IMR-90 (cell line): ENCODE data around the gene ZNF445. TPM values are rescaled to one million over a fixed set of nuclear protein-coding genes. Genes with fewer than 3 reads are reported as not detected.

Experiments used
- ATAC-seq: fragments of 200-7000 bp; cut with Tn5 transposase; 2 replicates; pipeline ENCODE4 v1.9.1; 2020; ENCODE audit warnings: low read depth, mild to moderate bottlenecking, moderate library complexity
- BruUV-seq: library from RNA; stranded (reverse); fragments of 400-500 nt; replicated peaks from 2 replicates; lab custom pipeline; 2021; lab: Mats Ljungman, UMichigan
- CTCF ChIA-PET: fragments of 300-600 bp; formaldehyde crosslinking; extraction: SDS; loops from one replicate; lab custom pipeline; 2021; ENCODE audit warnings: antibody characterized with exemption; lab: Yijun Ruan, JAX
- POLR2A ChIA-PET: fragments of 300-600 bp; sonication (Branson Sonifier 250); formaldehyde crosslinking; loops from one replicate; lab custom pipeline; 2022; ENCODE audit warnings: antibody characterized with exemption; ENCODE audit not compliant: unreplicated experiment; lab: Charles Lee
- DNase-seq: peaks from one replicate; pipeline ENCODE4 v3.0.0; 2013
- H2AFZ ChIP-seq: replicated peaks from 2 replicates; pipeline ENCODE3; 2013; ENCODE audit warnings: low read length, mild to moderate bottlenecking; ENCODE audit not compliant: poor library complexity
- H2AK5ac ChIP-seq: 2 replicates; pipeline ENCODE4 v1.6.1; 2013; ENCODE audit warnings: low read depth, low read length, inconsistent platforms
- H2AK9ac ChIP-seq: replicated peaks from 2 replicates; pipeline ENCODE3; 2013; ENCODE audit warnings: mild to moderate bottlenecking, low read depth, low read length, moderate library complexity; ENCODE audit not compliant: poor library complexity
- H2BK120ac ChIP-seq: 2 replicates; pipeline ENCODE4 v1.6.1; 2013; ENCODE audit warnings: low read depth, low read length, inconsistent platforms
- H2BK15ac ChIP-seq: 3 replicates; pipeline ENCODE4 v1.6.1; 2013; ENCODE audit warnings: low read depth, low read length, inconsistent platforms
- H2BK20ac ChIP-seq: 2 replicates; pipeline ENCODE4 v1.6.1; 2013; ENCODE audit warnings: low read depth, mild to moderate bottlenecking, inconsistent platforms, low read length, moderate library complexity
- H2BK5ac ChIP-seq: 2 replicates; pipeline ENCODE4 v1.6.1; 2013; ENCODE audit warnings: mild to moderate bottlenecking, low read depth, low read length, inconsistent platforms; ENCODE audit not compliant: poor library complexity, severe bottlenecking
- H3K14ac ChIP-seq: replicated peaks from 2 replicates; pipeline ENCODE4 v1.6.1; 2013; ENCODE audit warnings: low read depth, low read length, inconsistent platforms
- H3K18ac ChIP-seq: 2 replicates; pipeline ENCODE4 v1.6.1; 2013; ENCODE audit warnings: low read depth, low read length, control low read depth
- H3K23ac ChIP-seq: 2 replicates; pipeline ENCODE4 v1.6.1; 2013; ENCODE audit warnings: low read depth, low read length, inconsistent platforms
- H3K27ac ChIP-seq: 2 replicates; pipeline ENCODE4 v1.5.1; 2013; ENCODE audit warnings: mild to moderate bottlenecking, control low read depth, low read length; ENCODE audit not compliant: insufficient read depth
- H3K27me3 ChIP-seq: 2 replicates; pipeline ENCODE4 v1.6.1; 2013; ENCODE audit warnings: low read length; ENCODE audit not compliant: control insufficient read depth, insufficient read depth
- H3K36me3 ChIP-seq: 2 replicates; pipeline ENCODE4 v1.6.1; 2013; ENCODE audit warnings: low read length, mixed read lengths; ENCODE audit not compliant: control insufficient read depth, insufficient read depth
- H3K4ac ChIP-seq: 2 replicates; pipeline ENCODE4 v1.6.1; 2013; ENCODE audit warnings: low read depth, low read length, inconsistent platforms
- H3K4me1 ChIP-seq: 2 replicates; pipeline ENCODE4 v1.6.1; 2013; ENCODE audit warnings: low read length, mixed read lengths; ENCODE audit not compliant: control insufficient read depth, insufficient read depth
- H3K4me2 ChIP-seq: 2 replicates; pipeline ENCODE4 v1.6.1; 2013; ENCODE audit warnings: low read depth, mild to moderate bottlenecking, control low read depth, low read length, moderate library complexity
- H3K4me3 ChIP-seq: 2 replicates; pipeline ENCODE4 v1.5.1; 2013; ENCODE audit warnings: low read depth, mild to moderate bottlenecking, control low read depth, low read length, moderate library complexity; ENCODE audit not compliant: insufficient read depth
- H3K56ac ChIP-seq: 2 replicates; pipeline ENCODE4 v1.6.1; 2013; ENCODE audit warnings: low read length, inconsistent platforms; ENCODE audit not compliant: insufficient read depth; ENCODE audit errors: extremely low read depth
- H3K79me1 ChIP-seq, 2 experiments: 2 replicates each; pipeline ENCODE4 v1.6.1; 2013; ENCODE audit warnings: low read length in 2 of 2, inconsistent platforms in 1 of 2, low read depth in 1 of 2
- H3K9ac ChIP-seq: 2 replicates; pipeline ENCODE4 v1.6.1; 2013; ENCODE audit warnings: low read depth, low read length, control low read depth
- H3K9me1 ChIP-seq: 2 replicates; pipeline ENCODE4 v1.6.1; 2013; ENCODE audit warnings: low read length, inconsistent platforms; ENCODE audit not compliant: insufficient read depth
- H3K9me3 ChIP-seq: 2 replicates; pipeline ENCODE4 v1.6.1; 2013; ENCODE audit warnings: low read length; ENCODE audit not compliant: control insufficient read depth, insufficient read depth
- H4K20me1 ChIP-seq: 2 replicates; pipeline ENCODE4 v1.6.1; 2013; ENCODE audit warnings: low read length, inconsistent platforms; ENCODE audit not compliant: insufficient read depth
- H4K5ac ChIP-seq: 2 replicates; pipeline ENCODE4 v1.6.1; 2013; ENCODE audit warnings: mild to moderate bottlenecking, low read depth, low read length, control low read depth
- H4K8ac ChIP-seq, 2 experiments: 2 replicates each; pipeline ENCODE4 v1.6.1; 2013; ENCODE audit warnings: low read depth in 2 of 2, low read length in 2 of 2, control low read depth in 1 of 2, inconsistent platforms in 1 of 2
- H4K91ac ChIP-seq: 2 replicates; pipeline ENCODE4 v1.6.1; 2013; ENCODE audit warnings: low read depth, low read length, inconsistent platforms; ENCODE audit not compliant: insufficient read depth
- BHLHE40 ChIP-seq: fragments of 150-350 bp; IDR thresholded peaks from 2 replicates; pipeline ENCODE4 v1.6.1; 2016; ENCODE audit warnings: mild to moderate bottlenecking, low read depth, low read length
- CEBPB ChIP-seq: IDR thresholded peaks from 2 replicates; pipeline ENCODE4 v1.6.1; 2012; ENCODE audit warnings: low read depth, low read length, improper control_type of control experiment
- CHD1 ChIP-seq: IDR thresholded peaks from 2 replicates; pipeline ENCODE4 v1.6.1; 2012; ENCODE audit warnings: low read depth, low read length, improper control_type of control experiment
- CTCF ChIP-seq: conservative IDR thresholded peaks from 2 replicates; pipeline ENCODE4 v1.5.1; 2012; ENCODE audit warnings: mild to moderate bottlenecking, low read depth, low read length, improper control_type of control experiment
- ELK1 ChIP-seq: fragments of 150-350 bp; IDR thresholded peaks from 2 replicates; pipeline ENCODE4 v1.6.1; 2016; ENCODE audit warnings: low read depth, mild to moderate bottlenecking, low read length, moderate library complexity, borderline replicate concordance
- FOS ChIP-seq: fragments of 150-350 bp; IDR thresholded peaks from 2 replicates; pipeline ENCODE4 v1.6.1; 2016; ENCODE audit warnings: low read depth, low read length
- MAFK ChIP-seq: IDR thresholded peaks from 2 replicates; pipeline ENCODE4 v1.6.1; 2012; ENCODE audit warnings: low read depth, low read length, improper control_type of control experiment
- MAZ ChIP-seq: IDR thresholded peaks from 2 replicates; pipeline ENCODE4 v1.6.1; 2012; ENCODE audit warnings: low read depth, mild to moderate bottlenecking, low read length, improper control_type of control experiment, moderate library complexity, borderline replicate concordance
- MXI1 ChIP-seq: IDR thresholded peaks from 2 replicates; pipeline ENCODE4 v1.6.1; 2012; ENCODE audit warnings: low read depth, mild to moderate bottlenecking, low read length, moderate library complexity, borderline replicate concordance
- NFE2L2 ChIP-seq: fragments of 150-350 bp; IDR thresholded peaks from 2 replicates; pipeline ENCODE4 v1.6.1; 2016; ENCODE audit warnings: low read depth, mild to moderate bottlenecking, low read length
- POLR2A ChIP-seq: IDR thresholded peaks from 2 replicates; pipeline ENCODE4 v1.6.1; 2012; ENCODE audit warnings: mild to moderate bottlenecking, low read depth, low read length
- RAD21 ChIP-seq: IDR thresholded peaks from 2 replicates; pipeline ENCODE4 v1.6.1; 2012; ENCODE audit warnings: low read length, improper control_type of control experiment
- RCOR1 ChIP-seq: IDR thresholded peaks from 2 replicates; pipeline ENCODE4 v1.6.1; 2012; ENCODE audit warnings: mild to moderate bottlenecking, low read length, improper control_type of control experiment; ENCODE audit not compliant: insufficient replicate concordance
- RFX5 ChIP-seq: IDR thresholded peaks from 2 replicates; pipeline ENCODE4 v1.8.0; 2012; ENCODE audit warnings: low read depth, mild to moderate bottlenecking, low read length, moderate library complexity
- SMC3 ChIP-seq: fragments of 150-350 bp; IDR thresholded peaks from 2 replicates; pipeline ENCODE4 v1.6.1; 2016; ENCODE audit warnings: low read depth, mild to moderate bottlenecking, antibody characterized with exemption, low read length, moderate library complexity
- USF2 ChIP-seq: fragments of 150-350 bp; IDR thresholded peaks from 2 replicates; pipeline ENCODE4 v1.6.1; 2017; ENCODE audit warnings: mild to moderate bottlenecking, antibody characterized with exemption, low read length, low read depth
- WGBS, 2 experiments: methylation state at CpG; one replicate each; pipeline versions ENCODE4 v1.1.5 to v1.1.7; 2013; ENCODE audit warnings: missing lambda C conversion rate in 2 of 2; ENCODE audit not compliant: insufficient read length in 1 of 2; ENCODE audit errors: extremely low coverage in 2 of 2; 5-methylcytosine and 5-hydroxymethylcytosine counted together
- dilution Hi-C: fragments of 300-500 bp; cut with HindIII; formaldehyde crosslinking; loops from one replicate; pipeline ENCODE4 v1.14.3; 2018; ENCODE audit warnings: low sequenced_read_pairs; ENCODE audit not compliant: unreplicated experiment
- in situ Hi-C: fragments of 300-500 bp; cut with MboI; formaldehyde crosslinking; loops from 3 replicates; pipeline ENCODE4 v1.14.3; 2019; ENCODE audit warnings: low sequenced_read_pairs, inconsistent platforms, mixed read lengths
- intact Hi-C: fragments of 100-400 bp; cut with micrococcal nuclease; formaldehyde crosslinking; loops from 2 replicates; pipeline ENCODE4 v1.10.0; 2022
- polyA plus RNA-seq, 3 experiments: library from polyadenylated mRNA; depleted of rRNA; stranded (reverse); fragments of >200 nt; gene quantifications; 2 replicates each; pipeline ENCODE4 v1.2.3, GENCODE V29; 2012; ENCODE audit warnings: low replicate concordance in 1 of 3
- total RNA-seq: library from RNA; depleted of rRNA; stranded (reverse); fragments of >200 nt; gene quantifications from 2 replicates; pipeline ENCODE4 v1.2.3, GENCODE V29; 2012

ZNF445 gene
- total and polyA plus RNA-seq, 2 of the 4 experiments (the other 2 are of a cell fraction) = 3.3 to 6.3 TPM

GRCh38 chr3:44455318-44455717 is 22.2 kb downstream of the ZNF445 start:
- in situ Hi-C loops = no loop called here
- Histone ChIP-seq H4K5ac (no peak overlapping the region), H3K4me1 (no peaks in the 10 kb centered on the region), H3K9me3 (0 out of 2 replicates have a peak, but pooled peaks cover under 1% of the 10 kb centered on the region), H4K91ac (no peak overlapping the region), H3K14ac (no peak overlapping the region), H2AFZ (no peak overlapping the region), H3K4me2 (no peak overlapping the region), H2BK120ac (no peak overlapping the region), H3K27ac (no peak overlapping the region), H2BK15ac (no peak overlapping the region), H3K9me1 (no peaks in the 10 kb centered on the region), H3K4ac (no peak overlapping the region), H4K8ac (no peak overlapping the region), H2AK9ac (no peak overlapping the region), H3K36me3 (peaks cover 50% of the 10 kb centered on the region), H3K18ac (no peak overlapping the region), H4K20me1 (no peaks in the 10 kb centered on the region), H3K4me3 (no peak overlapping the region), H3K56ac (no peak overlapping the region), H2BK20ac (no peak overlapping the region), H3K79me1 (peaks cover 10 to 12% of the 10 kb centered on the region in 2 experiments; a peak in 2 of 4 replicates), H2AK5ac (no peak overlapping the region), H3K9ac (no peak overlapping the region), H2BK5ac (no peak overlapping the region), H3K27me3 (no peaks in the 10 kb centered on the region), H3K23ac (no peak overlapping the region)
- no TSS peak for BruUV-seq
- DNase-seq (no peak), ATAC-seq (no peak)
- dilution Hi-C loops = no loop called here
- WGBS, 2 experiments = no CpG with 5 or more reads among the region's 10 CpGs
- TF ChIP-seq RCOR1 (no peak), SMC3 (no peak), POLR2A (no peak), NFE2L2 (no peak), MAFK (no peak), ELK1 (no peak), CHD1 (no peak), MXI1 (no peak), USF2 (no peak), RAD21 (no peak), CEBPB (no peak), MAZ (no peak), BHLHE40 (no peak), CTCF (no peak), FOS (no peak), RFX5 (no peak)
- ChIA-PET CTCF (no interaction called here), POLR2A (no interaction called here)
- intact Hi-C loops = no loop called here
